Neural progenitor cell (in vitro differentiated cells): ENCODE measurements around the gene ST13. TPM values are rescaled to one million over a fixed set of nuclear protein-coding genes. Genes with fewer than 3 reads are reported as not detected.

Experiments used
- DNase-seq: peaks from one replicate; pipeline ENCODE4 v3.0.0-alpha.2; 2016; ENCODE audit warnings: low spot score
- H2AFZ ChIP-seq: fragments of 200-600 bp; sonication (generic); replicated peaks from 2 replicates; pipeline ENCODE4 v1.6.1; 2016; ENCODE audit warnings: antibody characterized with exemption
- H3F3A ChIP-seq: fragments of 200-600 bp; sonication (generic); 2 replicates; pipeline ENCODE4 v1.6.1; 2016; ENCODE audit warnings: antibody characterized with exemption, low read depth
- H3K27ac ChIP-seq: fragments of 200-600 bp; sonication (generic); 2 replicates; pipeline ENCODE4 v1.5.1; 2016; ENCODE audit warnings: mild to moderate bottlenecking
- H3K27me3 ChIP-seq: fragments of 200-600 bp; sonication (generic); 2 replicates; pipeline ENCODE4 v1.6.1; 2016; ENCODE audit warnings: mild to moderate bottlenecking, moderate library complexity
- H3K36me3 ChIP-seq: fragments of 200-600 bp; sonication (generic); 2 replicates; pipeline ENCODE4 v1.5.1; 2016
- H3K4me1 ChIP-seq: fragments of 200-600 bp; sonication (generic); 2 replicates; pipeline ENCODE4 v1.6.1; 2016; ENCODE audit warnings: mixed run types
- H3K4me2 ChIP-seq: fragments of 200-600 bp; sonication (generic); 2 replicates; pipeline ENCODE4 v1.6.1; 2016
- H3K4me3 ChIP-seq: fragments of 200-600 bp; sonication (generic); 2 replicates; pipeline ENCODE4 v1.5.1; 2016
- H3K79me2 ChIP-seq: fragments of 200-600 bp; sonication (generic); 2 replicates; pipeline ENCODE4 v1.6.1; 2016; ENCODE audit warnings: low read depth
- H3K9ac ChIP-seq: fragments of 200-600 bp; sonication (generic); 2 replicates; pipeline ENCODE4 v1.6.1; 2016
- H3K9me3 ChIP-seq: fragments of 200-600 bp; sonication (generic); 2 replicates; pipeline ENCODE4 v1.5.1; 2016; ENCODE audit warnings: low read depth
- H4K20me1 ChIP-seq: fragments of 200-600 bp; sonication (generic); 2 replicates; pipeline ENCODE4 v1.6.1; 2016; ENCODE audit warnings: low read depth
- H3K27ac Mint-ChIP-seq: 3 replicates; pipeline ENCODE4 v1.8.0; 2021; ENCODE audit warnings: mixed read lengths
- H3K27me3 Mint-ChIP-seq: 2 replicates; pipeline ENCODE4 v1.8.0; 2022; ENCODE audit warnings: low read depth, mild to moderate bottlenecking, inconsistent platforms, moderate library complexity, mixed read lengths; ENCODE audit not compliant: insufficient read depth
- H3K36me3 Mint-ChIP-seq: 3 replicates; pipeline ENCODE4 v1.8.0; 2021; ENCODE audit warnings: mixed read lengths
- H3K4me1 Mint-ChIP-seq: 3 replicates; pipeline ENCODE4 v1.8.0; 2021; ENCODE audit warnings: mixed read lengths
- H3K4me3 Mint-ChIP-seq: 3 replicates; pipeline ENCODE4 v1.8.0; 2021; ENCODE audit warnings: mild to moderate bottlenecking, moderate library complexity, mixed read lengths
- H3K9me3 Mint-ChIP-seq: 3 replicates; pipeline ENCODE4 v1.8.0; 2020; ENCODE audit warnings: mixed read lengths
- CTCF ChIP-seq: fragments of 200-600 bp; sonication (generic); IDR thresholded peaks from 2 replicates; pipeline ENCODE4 v1.5.1; 2017; ENCODE audit warnings: antibody characterized with exemption, mild to moderate bottlenecking
- EZH2 ChIP-seq: fragments of 200-600 bp; sonication (generic); IDR thresholded peaks from 2 replicates; pipeline ENCODE4 v1.6.1; 2017; ENCODE audit warnings: antibody characterized with exemption, mild to moderate bottlenecking, moderate library complexity
- EZH2phosphoT487 ChIP-seq: fragments of 200-600 bp; sonication (generic); IDR thresholded peaks from 2 replicates; pipeline ENCODE4 v1.6.1; 2017; ENCODE audit warnings: antibody characterized with exemption
- total RNA-seq: library from RNA; depleted of rRNA; stranded (reverse); fragments of >200 nt; gene quantifications from 2 replicates; pipeline ENCODE4 v1.2.3, GENCODE V29; 2015; ENCODE audit warnings: low replicate concordance

Gene ST13
- total RNA-seq, 1 donor from 2014 or later, result 310 TPM

GRCh38 chr22:40799008-40799407, 57.4 kb downstream of the ST13 start:
- Mint-ChIP-seq H3K27me3 (no peaks in the 10 kb centered on the region), H3K36me3 (peaks cover 12% of the 10 kb centered on the region), H3K27ac (no peak overlapping the region), H3K4me1 (no peaks in the 10 kb centered on the region), H3K9me3 (no peaks in the 10 kb centered on the region), H3K4me3 (no peak overlapping the region)
- H3F3A ChIP-seq, result no peaks in the 10 kb centered on the region
- no peaks in the 10 kb centered on the region for H3K36me3 ChIP-seq
- H3K4me1 ChIP-seq, result no peaks in the 10 kb centered on the region
- no peaks in the 10 kb centered on the region for H4K20me1 ChIP-seq
- H3K79me2 ChIP-seq, result no peaks in the 10 kb centered on the region
- TF ChIP-seq CTCF (no peak), EZH2 (no peak), EZH2phosphoT487 (no peak)
- no peak overlapping the region for H3K4me2 ChIP-seq
- H3K9ac ChIP-seq, result no peak overlapping the region
- DNase-seq, result no peak
- no peaks in the 10 kb centered on the region for H3K27me3 ChIP-seq
- H2AFZ ChIP-seq, result no peak overlapping the region
- no peaks in the 10 kb centered on the region for H3K9me3 ChIP-seq
- no peak overlapping the region for H3K4me3 ChIP-seq
- H3K27ac ChIP-seq, result no peak overlapping the region

DNA sequence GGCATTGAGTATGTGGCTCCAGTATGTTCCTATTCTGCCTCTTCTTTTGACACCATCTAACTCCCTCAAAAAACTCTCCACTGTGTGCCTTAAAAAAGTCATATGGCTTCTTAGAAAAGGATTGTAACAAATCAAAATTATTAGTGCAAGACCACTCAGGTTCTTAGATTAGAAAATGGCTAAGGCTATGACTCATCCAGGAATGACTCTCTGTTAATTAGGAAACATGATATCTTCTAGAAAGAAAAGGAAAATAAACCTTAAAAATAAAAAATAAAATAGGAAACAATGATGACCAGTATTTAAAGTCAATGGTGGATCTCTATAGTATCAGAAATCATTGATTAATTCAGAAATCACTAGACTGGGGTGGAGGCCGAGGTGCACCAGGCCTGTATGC, 59.0 kb downstream of the ST13 start:
- no peak overlapping the region for H3K4me3 ChIP-seq
- H3K9ac ChIP-seq, result no peak overlapping the region
- H3K27me3 ChIP-seq, result no peaks in the 10 kb centered on the region
- no peak overlapping the region for H3K4me2 ChIP-seq
- no peaks in the 10 kb centered on the region for H3K79me2 ChIP-seq
- H3K27me3 Mint-ChIP-seq, result no peaks in the 10 kb centered on the region
- H2AFZ ChIP-seq, result no peak overlapping the region
- TF ChIP-seq EZH2phosphoT487 (no peak), EZH2 (no peak), CTCF (no peak)
- H3K27ac Mint-ChIP-seq, result no peak overlapping the region
- H3K4me1 Mint-ChIP-seq, result no peaks in the 10 kb centered on the region
- no peak overlapping the region for H3K4me3 Mint-ChIP-seq
- no peaks in the 10 kb centered on the region for H3K9me3 ChIP-seq
- no peaks in the 10 kb centered on the region for H3K36me3 ChIP-seq
- H3K9me3 Mint-ChIP-seq, result no peaks in the 10 kb centered on the region
- no peaks in the 10 kb centered on the region for H3K4me1 ChIP-seq
- peaks cover 10% of the 10 kb centered on the region for H3K36me3 Mint-ChIP-seq
- H4K20me1 ChIP-seq, result no peaks in the 10 kb centered on the region
- H3F3A ChIP-seq, result no peaks in the 10 kb centered on the region
- no peak for DNase-seq
- H3K27ac ChIP-seq, result no peak overlapping the region

DNA sequence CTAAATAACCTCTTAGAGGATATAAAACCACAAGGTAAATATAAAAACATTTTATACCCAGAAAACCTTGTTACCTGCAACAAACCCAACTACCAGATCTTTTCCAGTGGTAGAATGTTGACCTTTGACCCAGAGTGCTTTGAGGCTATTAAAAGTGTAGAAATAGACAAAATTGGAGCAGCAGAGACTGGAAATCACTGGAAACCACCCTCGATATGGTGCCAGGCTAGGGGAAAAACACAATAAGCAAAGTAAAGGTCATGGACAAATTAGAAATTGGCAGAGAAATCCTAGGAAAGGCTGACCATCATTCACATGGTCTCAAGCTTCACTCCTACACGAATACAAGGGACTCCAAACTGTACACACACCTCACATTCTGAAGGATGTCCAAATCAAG, 64.0 kb downstream of the ST13 start:
- Mint-ChIP-seq H3K27ac (no peak overlapping the region), H3K4me3 (no peak overlapping the region), H3K27me3 (no peaks in the 10 kb centered on the region), H3K9me3 (no peaks in the 10 kb centered on the region), H3K4me1 (no peaks in the 10 kb centered on the region), H3K36me3 (peaks cover 15% of the 10 kb centered on the region)
- no peak overlapping the region for H3K4me3 ChIP-seq
- H3K79me2 ChIP-seq, result no peaks in the 10 kb centered on the region
- no peak overlapping the region for H2AFZ ChIP-seq
- H3K4me2 ChIP-seq, result no peak overlapping the region
- H3F3A ChIP-seq, result no peaks in the 10 kb centered on the region
- no peak overlapping the region for H3K27ac ChIP-seq
- no peak overlapping the region for H3K9ac ChIP-seq
- no peaks in the 10 kb centered on the region for H4K20me1 ChIP-seq
- TF ChIP-seq EZH2phosphoT487 (no peak), EZH2 (no peak), CTCF (no peak)
- no peaks in the 10 kb centered on the region for H3K9me3 ChIP-seq
- no peak for DNase-seq
- no peaks in the 10 kb centered on the region for H3K36me3 ChIP-seq
- no peaks in the 10 kb centered on the region for H3K27me3 ChIP-seq
- no peaks in the 10 kb centered on the region for H3K4me1 ChIP-seq

GRCh38 chr22:40791241-40791640, 65.2 kb downstream of the ST13 start:
- Histone ChIP-seq H3K27me3 (no peaks in the 10 kb centered on the region), H4K20me1 (no peaks in the 10 kb centered on the region), H3K4me3 (no peak overlapping the region), H3K9ac (no peak overlapping the region), H3K27ac (no peak overlapping the region), H3K4me1 (no peaks in the 10 kb centered on the region), H3K9me3 (no peaks in the 10 kb centered on the region), H3K4me2 (no peak overlapping the region), H3F3A (no peaks in the 10 kb centered on the region), H2AFZ (no peak overlapping the region), H3K79me2 (no peaks in the 10 kb centered on the region), H3K36me3 (no peaks in the 10 kb centered on the region)
- no peaks in the 10 kb centered on the region for H3K27me3 Mint-ChIP-seq
- H3K9me3 Mint-ChIP-seq, result no peaks in the 10 kb centered on the region
- H3K27ac Mint-ChIP-seq, result no peak overlapping the region
- TF ChIP-seq EZH2, result no peak
- TF ChIP-seq CTCF, result no peak
- TF ChIP-seq EZH2phosphoT487, result no peak
- H3K36me3 Mint-ChIP-seq, result peaks cover 15% of the 10 kb centered on the region
- H3K4me1 Mint-ChIP-seq, result no peaks in the 10 kb centered on the region
- H3K4me3 Mint-ChIP-seq, result no peak overlapping the region
- DNase-seq, result no peak
